ENCODE data around the gene CTAGE1. TPM values are rescaled to one million over a fixed set of nuclear protein-coding genes. Genes with fewer than 3 reads are reported as not detected.
"Not testable (repeated sequence)": the region's sequence is repeated elsewhere in the genome, so short reads cannot be mapped to it uniquely, and the experiment has no call there.

CTAGE1 gene
- total and polyA plus RNA-seq, 3 experiments from 2014 or later: not detected

GRCh38 chr18:22398464-22398863 lies 19.3 kb downstream of the CTAGE1 start:
- Mint-ChIP-seq H3K4me1 (peaks cover 0 to 2% (median 0%) of the 10 kb centered on the region in 3 donors), H3K36me3 (no peaks in the 10 kb centered on the region), H3K27me3 (no peaks in the 10 kb centered on the region), H3K9me3 (no peaks in the 10 kb centered on the region), H3K27ac (no peak overlapping the region), H3K4me3 (no peak overlapping the region)
- no peak for DNase-seq
- Histone ChIP-seq H3K27me3 (ENCODE audit: insufficient read depth, low read length, poor library complexity, severe bottlenecking) (no peaks in the 10 kb centered on the region), H3K9me3 (ENCODE audit: low read length) (no peaks in the 10 kb centered on the region), H3K36me3 (ENCODE audit: insufficient read depth, low read length) (no peaks in the 10 kb centered on the region), H3K4me1 (ENCODE audit: insufficient read depth, low read length) (no peaks in the 10 kb centered on the region), H3K4me3 (ENCODE audit: low read length) (no peak overlapping the region), H3K27ac (ENCODE audit: low read depth, low read length) (no peak overlapping the region)
- CTCF ChIA-PET: no interaction called here
- POLR2A ChIA-PET: no interaction called here

GRCh38 chr18:22394428-22394827 lies 23.3 kb downstream of the CTAGE1 start:
- DNase-seq: no peak
- H3K27me3 ChIP-seq (ENCODE audit: insufficient read depth, low read length, poor library complexity, severe bottlenecking): no peaks in the 10 kb centered on the region
- peaks cover 16% of the 10 kb centered on the region for H3K4me1 ChIP-seq (ENCODE audit: insufficient read depth, low read length)
- CTCF ChIA-PET: interaction anchor here (2.7 kb wide), 1 partner anchor 16 kb away, joined by 6 read pairs; no protein-coding TSS in a partner anchor
- no peaks in the 10 kb centered on the region for H3K9me3 ChIP-seq (ENCODE audit: low read length)
- H3K36me3 Mint-ChIP-seq: no peaks in the 10 kb centered on the region
- H3K36me3 ChIP-seq (ENCODE audit: insufficient read depth, low read length): no peaks in the 10 kb centered on the region
- H3K27me3 Mint-ChIP-seq: no peaks in the 10 kb centered on the region
- no peak overlapping the region for H3K4me3 ChIP-seq (ENCODE audit: low read length)
- POLR2A ChIA-PET: no interaction called here
- H3K4me1 Mint-ChIP-seq: peaks cover 23 to 29% (median 24%) of the 10 kb centered on the region in 3 donors
- no peak overlapping the region for H3K4me3 Mint-ChIP-seq
- no peak overlapping the region for H3K27ac ChIP-seq (ENCODE audit: low read depth, low read length)
- H3K9me3 Mint-ChIP-seq: no peaks in the 10 kb centered on the region
- peak overlapping the region in 1 of 8 donors; percentile 21 for H3K27ac Mint-ChIP-seq

- H3K27me3 ChIP-seq (ENCODE audit: insufficient read depth, low read length, poor library complexity, severe bottlenecking); H3K4me3 ChIP-seq (ENCODE audit: low read length); H3K27me3 Mint-ChIP-seq; H3K9me3 Mint-ChIP-seq; POLR2A ChIA-PET; H3K4me3 Mint-ChIP-seq; H3K36me3 Mint-ChIP-seq; CTCF ChIA-PET; H3K36me3 ChIP-seq (ENCODE audit: insufficient read depth, low read length); H3K9me3 ChIP-seq (ENCODE audit: low read length); DNase-seq; H3K27ac ChIP-seq (ENCODE audit: low read depth, low read length): not testable (repeated sequence)
- H3K4me1 Mint-ChIP-seq: peaks cover 23 to 34% (median 30%) of the 10 kb centered on the region in 3 donors
- H3K4me1 ChIP-seq (ENCODE audit: insufficient read depth, low read length): peaks cover 16% of the 10 kb centered on the region
- peak overlapping the region in 3 of 8 donors; percentile 11 to 37 (median 19) for H3K27ac Mint-ChIP-seq
Measured at GRCh38 chr18:22393164-22393563, 24.6 kb downstream of the CTAGE1 start.

GRCh38 chr18:22391407-22392345 lies 26.0 kb downstream of the CTAGE1 start:
- POLR2A ChIA-PET: no interaction called here
- Histone ChIP-seq H3K36me3 (ENCODE audit: insufficient read depth, low read length) (no peaks in the 10 kb centered on the region), H3K4me1 (ENCODE audit: insufficient read depth, low read length) (peaks cover 16% of the 10 kb centered on the region), H3K9me3 (ENCODE audit: low read length) (no peaks in the 10 kb centered on the region), H3K4me3 (ENCODE audit: low read length) (no peak overlapping the region), H3K27me3 (ENCODE audit: insufficient read depth, low read length, poor library complexity, severe bottlenecking) (no peaks in the 10 kb centered on the region), H3K27ac (ENCODE audit: low read depth, low read length) (no peak overlapping the region)
- CTCF ChIA-PET: interaction anchor here (1.3 kb wide), 1 partner anchor 9 kb away, joined by 5 read pairs; no protein-coding TSS in a partner anchor
- Mint-ChIP-seq H3K4me1 (peaks cover 23 to 34% (median 30%) of the 10 kb centered on the region in 3 donors), H3K9me3 (peaks cover 0 to 1% (median 0%) of the 10 kb centered on the region in 5 donors), H3K36me3 (peaks cover 0 to 6% (median 0%) of the 10 kb centered on the region in 3 donors), H3K4me3 (peak overlapping the region; percentile 28 to 85 (median 37)), H3K27ac (peak overlapping the region; percentile 67 to 93 (median 82)), H3K27me3 (no peaks in the 10 kb centered on the region)
- DNase-seq: peak; percentile 34 to 89 (median 45)

GRCh38 chr18:22387787-22388186 lies 29.9 kb downstream of the CTAGE1 start:
- Histone ChIP-seq H3K9me3 (ENCODE audit: low read length) (no peaks in the 10 kb centered on the region), H3K36me3 (ENCODE audit: insufficient read depth, low read length) (no peaks in the 10 kb centered on the region), H3K4me1 (ENCODE audit: insufficient read depth, low read length) (peaks cover 16% of the 10 kb centered on the region), H3K27me3 (ENCODE audit: insufficient read depth, low read length, poor library complexity, severe bottlenecking) (no peaks in the 10 kb centered on the region), H3K4me3 (ENCODE audit: low read length) (no peak overlapping the region), H3K27ac (ENCODE audit: low read depth, low read length) (no peak overlapping the region)
- peaks cover 0 to 1% (median 0%) of the 10 kb centered on the region in 5 donors for H3K9me3 Mint-ChIP-seq
- DNase-seq: no peak
- peaks cover 0 to 3% of the 10 kb centered on the region in 2 donors for H3K27me3 Mint-ChIP-seq
- H3K4me1 Mint-ChIP-seq: peaks cover 20 to 36% (median 34%) of the 10 kb centered on the region in 3 donors
- H3K27ac Mint-ChIP-seq: no peak overlapping the region
- H3K4me3 Mint-ChIP-seq: no peak overlapping the region
- POLR2A ChIA-PET: no interaction called here
- H3K36me3 Mint-ChIP-seq: peaks cover 0 to 6% (median 0%) of the 10 kb centered on the region in 3 donors
- CTCF ChIA-PET: no interaction called here

- Histone ChIP-seq H3K27me3 (ENCODE audit: insufficient read depth, low read length, poor library complexity, severe bottlenecking) (no peaks in the 10 kb centered on the region), H3K36me3 (ENCODE audit: insufficient read depth, low read length) (no peaks in the 10 kb centered on the region), H3K4me1 (ENCODE audit: insufficient read depth, low read length) (peaks cover 16% of the 10 kb centered on the region), H3K27ac (ENCODE audit: low read depth, low read length) (no peak overlapping the region), H3K4me3 (ENCODE audit: low read length) (no peak overlapping the region), H3K9me3 (ENCODE audit: low read length) (no peaks in the 10 kb centered on the region)
- ChIA-PET POLR2A (no interaction called here), CTCF (no interaction called here)
- peaks cover 0 to 3% of the 10 kb centered on the region in 2 donors for H3K27me3 Mint-ChIP-seq
- H3K27ac Mint-ChIP-seq: no peak overlapping the region
- no peak for DNase-seq
- H3K36me3 Mint-ChIP-seq: peaks cover 0 to 6% (median 0%) of the 10 kb centered on the region in 3 donors
- peaks cover 19 to 33% (median 32%) of the 10 kb centered on the region in 3 donors for H3K4me1 Mint-ChIP-seq
- peaks cover 0 to 1% (median 0%) of the 10 kb centered on the region in 5 donors for H3K9me3 Mint-ChIP-seq
- H3K4me3 Mint-ChIP-seq: peak overlapping the region in 1 of 7 donors; percentile 33
Measured at GRCh38 chr18:22387364-22387763, 30.4 kb downstream of the CTAGE1 start.

- CTCF ChIA-PET: no interaction called here
- H3K4me3 Mint-ChIP-seq: peak overlapping the region in 1 of 7 donors; percentile 12
Measured at GRCh38 chr18:22385718-22386117, 32.0 kb downstream of the CTAGE1 start.

GRCh38 chr18:22378672-22379282 lies 38.9 kb downstream of the CTAGE1 start:
- DNase-seq: peak in 2 of 5 donors; percentile 15 to 54

More at GRCh38 chr18:22385718-22386117, 32.0 kb downstream of the CTAGE1 start:
- Mint-ChIP-seq H3K9me3 (peaks cover 0 to 1% (median 0%) of the 10 kb centered on the region in 5 donors), H3K27ac (peak overlapping the region in 1 of 8 donors; percentile 57), H3K36me3 (peaks cover 0 to 6% (median 0%) of the 10 kb centered on the region in 3 donors), H3K27me3 (peaks cover 0 to 3% of the 10 kb centered on the region in 2 donors), H3K4me1 (peaks cover 4 to 17% (median 16%) of the 10 kb centered on the region in 3 donors)
- Histone ChIP-seq H3K9me3 (ENCODE audit: low read length) (no peaks in the 10 kb centered on the region), H3K27me3 (ENCODE audit: insufficient read depth, low read length, poor library complexity, severe bottlenecking) (no peaks in the 10 kb centered on the region), H3K4me3 (ENCODE audit: low read length) (no peak overlapping the region), H3K4me1 (ENCODE audit: insufficient read depth, low read length) (no peaks in the 10 kb centered on the region), H3K27ac (ENCODE audit: low read depth, low read length) (no peak overlapping the region), H3K36me3 (ENCODE audit: insufficient read depth, low read length) (no peaks in the 10 kb centered on the region)
- no peak for DNase-seq
- POLR2A ChIA-PET: no interaction called here

More at GRCh38 chr18:22378672-22379282, 38.9 kb downstream of the CTAGE1 start:
- POLR2A ChIA-PET: no interaction called here
- Mint-ChIP-seq H3K27ac (peak overlapping the region in 1 of 8 donors; percentile 47), H3K27me3 (peaks cover 2 to 9% of the 10 kb centered on the region in 2 donors), H3K4me1 (peaks cover 0 to 4% (median 4%) of the 10 kb centered on the region in 3 donors), H3K36me3 (peaks cover 0 to 1% (median 0%) of the 10 kb centered on the region in 3 donors), H3K4me3 (no peak overlapping the region), H3K9me3 (no peaks in the 10 kb centered on the region)
- Histone ChIP-seq H3K27ac (ENCODE audit: low read depth, low read length) (no peak overlapping the region), H3K36me3 (ENCODE audit: insufficient read depth, low read length) (no peaks in the 10 kb centered on the region), H3K9me3 (ENCODE audit: low read length) (no peaks in the 10 kb centered on the region), H3K27me3 (ENCODE audit: insufficient read depth, low read length, poor library complexity, severe bottlenecking) (no peaks in the 10 kb centered on the region), H3K4me1 (ENCODE audit: insufficient read depth, low read length) (no peaks in the 10 kb centered on the region), H3K4me3 (ENCODE audit: low read length) (no peak overlapping the region)
- CTCF ChIA-PET: interaction anchor here (0.6 to 1.4 kb wide), 12 partner anchors 11 to 224 kb away, joined by 3 to 6 read pairs (median 3); no protein-coding TSS in a partner anchor

All from CD8-positive, alpha-beta memory T cell (primary cell).